Activated CD8-positive, alpha-beta memory T cell treated with anti-CD3 and anti-CD28 coated beads, Interleukin-2, amount 50 U/mL, for 24 hours (primary cell): ENCODE data around the gene OR52H1.

Experiments used
- DNase-seq: peaks from one replicate; pipeline ENCODE4 v3.0.0-alpha.2; 2020; ENCODE audit errors: extremely low read depth

OR52H1 gene

GRCh38 chr11:5531053-5531831, 17.1 kb downstream of the OR52H1 start:
- no peak for DNase-seq

- DNase-seq = no peak
Observed at GRCh38 chr11:5528495-5528894, 19.8 kb downstream of the OR52H1 start.

GRCh38 chr11:5527716-5528115, 20.6 kb downstream of the OR52H1 start:
- no peak for DNase-seq

- DNase-seq = no peak
Observed at GRCh38 chr11:5524756-5525155, 23.6 kb downstream of the OR52H1 start.

GRCh38 chr11:5522308-5522707, 26.0 kb downstream of the OR52H1 start:
- DNase-seq = no peak

- DNase-seq = no peak
Observed at GRCh38 chr11:5521540-5521939, 26.8 kb downstream of the OR52H1 start.

- no peak for DNase-seq
Observed at GRCh38 chr11:5516599-5516998, 31.7 kb downstream of the OR52H1 start, which contains the start of gene UBQLNL. UBQLNL (minus strand) TSS chr11:5516699; CDS start chr11:5516441, 258 bp downstream.

GRCh38 chr11:5514841-5515240, 33.5 kb downstream of the OR52H1 start:
- no peak for DNase-seq

- no peak for DNase-seq
Observed at GRCh38 chr11:5509803-5510202, 38.5 kb downstream of the OR52H1 start, which contains the start of gene UBQLN3. UBQLN3 (minus strand) TSS chr11:5509957; CDS start chr11:5509558, 399 bp downstream.

GRCh38 chr11:5508605-5509004, 39.7 kb downstream of the OR52H1 start:
- no peak for DNase-seq

- DNase-seq = no peak
Observed at GRCh38 chr11:5507933-5508305, 40.4 kb downstream of the OR52H1 start.

GRCh38 chr11:5507177-5507932, 41.0 kb downstream of the OR52H1 start:
- DNase-seq = no peak

GRCh38 chr11:5505363-5506048, 42.8 kb downstream of the OR52H1 start:
- no peak for DNase-seq

- no peak for DNase-seq
Observed at GRCh38 chr11:5504403-5504921, 43.9 kb downstream of the OR52H1 start.

- DNase-seq = no peak
Observed at GRCh38 chr11:5500393-5500801, 47.9 kb downstream of the OR52H1 start.

- no peak for DNase-seq
Observed at GRCh38 chr11:5499671-5500070, 48.7 kb downstream of the OR52H1 start.
